HEK293T (cell line): Measurements from ENCODE around the gene SLC22A14.

Experiments
- ARNT ChIP-seq: fragments of 450-650 bp; IDR thresholded peaks from 2 replicates; pipeline ENCODE4 v1.6.1; 2017; ENCODE audit warnings: mild to moderate bottlenecking
- BHLHE40 ChIP-seq: fragments of 450-650 bp; IDR thresholded peaks from 2 replicates; pipeline ENCODE4 v1.6.1; 2016; ENCODE audit warnings: mild to moderate bottlenecking, moderate library complexity, borderline replicate concordance
- CTBP1 ChIP-seq: fragments of 450-650 bp; IDR thresholded peaks from 2 replicates; pipeline ENCODE4 v1.6.1; 2016; ENCODE audit warnings: borderline replicate concordance
- FOXA1 ChIP-seq: fragments of 450-650 bp; IDR thresholded peaks from 2 replicates; pipeline ENCODE4 v1.6.1; 2016; ENCODE audit warnings: mild to moderate bottlenecking
- NFRKB ChIP-seq: fragments of 450-650 bp; IDR thresholded peaks from 2 replicates; pipeline ENCODE4 v1.6.1; 2016; ENCODE audit warnings: mild to moderate bottlenecking, moderate library complexity

DNA sequence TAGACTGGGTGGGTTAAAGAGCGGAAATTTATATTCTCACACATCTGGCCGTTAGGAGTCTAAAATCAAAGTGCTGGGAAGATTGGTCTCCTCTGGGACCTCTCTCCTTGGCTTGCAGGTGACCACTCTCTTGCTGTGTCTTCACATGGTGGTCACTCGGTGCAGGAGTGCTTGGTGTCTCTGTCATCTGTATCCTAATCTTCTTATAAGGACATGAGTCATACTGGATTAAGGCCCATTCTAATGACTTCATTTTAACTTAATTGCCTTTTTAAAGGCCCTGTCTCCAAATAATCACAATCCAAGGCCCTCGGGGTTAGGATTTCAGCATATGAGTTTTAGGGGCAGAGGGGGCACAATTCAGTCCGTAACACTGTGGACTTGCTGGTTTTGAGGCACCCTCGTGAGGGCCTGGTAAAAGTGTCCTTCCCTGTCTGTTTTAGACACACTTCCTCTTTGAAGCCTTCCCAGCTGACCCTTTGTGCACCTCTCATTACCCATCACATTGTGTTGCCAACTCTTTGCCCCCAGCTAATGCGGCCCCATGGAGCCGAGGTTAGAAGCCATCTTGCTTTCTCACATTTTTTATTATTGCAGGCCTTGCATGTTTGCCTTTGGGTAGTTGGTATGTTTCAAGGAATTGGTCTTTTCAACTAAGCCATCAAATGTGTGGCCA, 67.7 kb downstream of the SLC22A14 start:
- TF ChIP-seq NFRKB (no peak), BHLHE40 (no peak), ARNT (no peak), CTBP1 (no peak), FOXA1 (no peak)
